ENCODE data around the gene DOCK3.

- no peak for TF ChIP-seq BACH2 (CRISPR knock-in tag; IDR thresholded peaks at IDR 0.05; ENCODE audit: borderline replicate concordance)
- TF ChIP-seq OSR1 (CRISPR knock-in tag; IDR thresholded peaks at IDR 0.05), result no peak
- TF ChIP-seq ZFP3 (CRISPR knock-in tag; IDR thresholded peaks at IDR 0.05), result no peak
- TF ChIP-seq ZC3H10 (CRISPR knock-in tag; IDR thresholded peaks at IDR 0.05), result no peak
- no peak for TF ChIP-seq PPARA (CRISPR knock-in tag; IDR thresholded peaks at IDR 0.05; ENCODE audit: borderline replicate concordance)
- TF ChIP-seq POU6F1 (CRISPR knock-in tag; IDR thresholded peaks at IDR 0.05; ENCODE audit: borderline replicate concordance, low read depth), result no peak
- no peak for TF ChIP-seq ESRRG (CRISPR knock-in tag; IDR thresholded peaks at IDR 0.05)
- TF ChIP-seq, protein P1, sequence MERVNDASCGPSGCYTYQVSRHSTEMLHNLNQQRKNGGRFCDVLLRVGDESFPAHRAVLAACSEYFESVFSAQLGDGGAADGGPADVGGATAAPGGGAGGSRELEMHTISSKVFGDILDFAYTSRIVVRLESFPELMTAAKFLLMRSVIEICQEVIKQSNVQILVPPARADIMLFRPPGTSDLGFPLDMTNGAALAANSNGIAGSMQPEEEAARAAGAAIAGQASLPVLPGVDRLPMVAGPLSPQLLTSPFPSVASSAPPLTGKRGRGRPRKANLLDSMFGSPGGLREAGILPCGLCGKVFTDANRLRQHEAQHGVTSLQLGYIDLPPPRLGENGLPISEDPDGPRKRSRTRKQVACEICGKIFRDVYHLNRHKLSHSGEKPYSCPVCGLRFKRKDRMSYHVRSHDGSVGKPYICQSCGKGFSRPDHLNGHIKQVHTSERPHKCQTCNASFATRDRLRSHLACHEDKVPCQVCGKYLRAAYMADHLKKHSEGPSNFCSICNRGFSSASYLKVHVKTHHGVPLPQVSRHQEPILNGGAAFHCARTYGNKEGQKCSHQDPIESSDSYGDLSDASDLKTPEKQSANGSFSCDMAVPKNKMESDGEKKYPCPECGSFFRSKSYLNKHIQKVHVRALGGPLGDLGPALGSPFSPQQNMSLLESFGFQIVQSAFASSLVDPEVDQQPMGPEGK (CRISPR knock-in tag; IDR thresholded peaks at IDR 0.05; ENCODE audit: borderline replicate concordance), result no peak
- TF ChIP-seq ZNF565 (CRISPR knock-in tag; conservative IDR thresholded peaks at IDR 0.05; ENCODE audit: low read depth), result no peak
- TF ChIP-seq ZFP30 (CRISPR knock-in tag; IDR thresholded peaks at IDR 0.05), result no peak
- TF ChIP-seq ARNTL (CRISPR knock-in tag; IDR thresholded peaks at IDR 0.05; ENCODE audit: borderline replicate concordance, low read depth), result no peak
Measured at GRCh38 chr3:50630394-50630793, 44.3 kb upstream of the DOCK3 start.
